HEK293 (cell line): ENCODE results near the gene WHRN.

Experiments
- CTCF ChIA-PET: fragments of 350-600 bp; formaldehyde crosslinking; extraction: SDS; loops from one replicate; lab custom pipeline; 2021; ENCODE audit warnings: antibody characterized with exemption; lab: Yijun Ruan, JAX
- POLR2A ChIA-PET: fragments of 300-600 bp; formaldehyde crosslinking; extraction: SDS; loops from one replicate; lab custom pipeline; 2020; ENCODE audit warnings: antibody characterized with exemption, inconsistent platforms; lab: Yijun Ruan, JAX
- H3K27ac ChIP-seq: fragments of 200-500 bp; sonication (Bioruptor generic); 2 replicates; pipeline ENCODE4 v1.5.1; 2014; ENCODE audit warnings: low read depth, low read length, control low read depth, inconsistent platforms; ENCODE audit errors: extremely low read depth
- H3K36me3 ChIP-seq, 2 experiments: fragments of 200-500 bp in 1 of 2; sonication (Bioruptor generic) in 1 of 2; 1 replicate in 1 of 2; 2 replicates in 1 of 2; pipeline ENCODE4 v1.5.1; 2014 to 2017; ENCODE audit warnings: inconsistent platforms in 2 of 2, low read length in 2 of 2; ENCODE audit not compliant: control insufficient read depth in 2 of 2, insufficient read depth in 1 of 2
- H3K4me1 ChIP-seq: fragments of 200-500 bp; sonication (Bioruptor generic); 2 replicates; pipeline ENCODE4 v1.5.1; 2014; ENCODE audit warnings: mild to moderate bottlenecking, low read length, inconsistent platforms; ENCODE audit not compliant: control insufficient read depth, insufficient read depth
- H3K4me3 ChIP-seq: 2 replicates; pipeline ENCODE4 v1.5.1; 2011; ENCODE audit warnings: low read depth, mild to moderate bottlenecking, control low read depth, low read length, moderate library complexity
- H3K9me3 ChIP-seq: fragments of 200-500 bp; sonication (Bioruptor generic); 2 replicates; pipeline ENCODE4 v1.5.1; 2014; ENCODE audit warnings: low read depth, low read length, inconsistent platforms; ENCODE audit not compliant: control insufficient read depth, insufficient read depth
- IKZF3 ChIP-seq: fragments of 450-650 bp; IDR thresholded peaks from 2 replicates; pipeline ENCODE4 v1.5.0; 2018; ENCODE audit warnings: missing biosample characterization, mild to moderate bottlenecking, missing genetic modification characterization, moderate library complexity
- KLF1 ChIP-seq: fragments of 450-650 bp; formaldehyde crosslinking; IDR thresholded peaks from 2 replicates; pipeline ENCODE4 v1.5.1; 2016; ENCODE audit warnings: missing biosample characterization, missing genetic modification characterization
- KLF10 ChIP-seq: fragments of 450-650 bp; IDR thresholded peaks from 2 replicates; pipeline ENCODE4 v1.5.1; 2018; ENCODE audit warnings: missing biosample characterization, mild to moderate bottlenecking, missing genetic modification characterization
- PRDM2 ChIP-seq: fragments of 450-650 bp; formaldehyde crosslinking; IDR thresholded peaks from 2 replicates; pipeline ENCODE4 v1.5.1; 2016; ENCODE audit warnings: missing biosample characterization, missing genetic modification characterization, borderline replicate concordance
- RBAK ChIP-seq: fragments of 450-650 bp; formaldehyde crosslinking; IDR thresholded peaks from 2 replicates; pipeline ENCODE4 v1.5.1; 2016; ENCODE audit warnings: missing biosample characterization, missing genetic modification characterization
- REPIN1 ChIP-seq: fragments of 450-650 bp; formaldehyde crosslinking; IDR thresholded peaks from 2 replicates; pipeline ENCODE4 v1.5.1; 2017; ENCODE audit warnings: missing biosample characterization, missing genetic modification characterization, low read depth
- SP2 ChIP-seq: fragments of 450-650 bp; formaldehyde crosslinking; IDR thresholded peaks from 2 replicates; pipeline ENCODE4 v1.5.1; 2016; ENCODE audit warnings: missing biosample characterization, missing genetic modification characterization
- TRIM28 ChIP-seq: IDR thresholded peaks from 2 replicates; pipeline ENCODE4 v1.6.1; 2011; ENCODE audit warnings: low read length, control low read depth, borderline replicate concordance
- ZBTB17 ChIP-seq: fragments of 450-650 bp; formaldehyde crosslinking; IDR thresholded peaks from 2 replicates; pipeline ENCODE4 v1.5.1; 2016; ENCODE audit warnings: missing biosample characterization, missing genetic modification characterization
- ZNF138 ChIP-seq: fragments of 450-650 bp; formaldehyde crosslinking; IDR thresholded peaks from 2 replicates; pipeline ENCODE4 v1.5.1; 2016; ENCODE audit warnings: missing biosample characterization, missing genetic modification characterization, borderline replicate concordance
- ZNF26 ChIP-seq: fragments of 450-650 bp; formaldehyde crosslinking; IDR thresholded peaks from 2 replicates; pipeline ENCODE4 v1.5.1; 2016; ENCODE audit warnings: missing biosample characterization, missing genetic modification characterization
- ZNF280C ChIP-seq: fragments of 450-650 bp; formaldehyde crosslinking; IDR thresholded peaks from 2 replicates; pipeline ENCODE4 v1.5.1; 2016; ENCODE audit warnings: missing biosample characterization, missing genetic modification characterization
- ZNF366 ChIP-seq: fragments of 450-650 bp; formaldehyde crosslinking; conservative IDR thresholded peaks from 2 replicates; pipeline ENCODE4 v1.5.1; 2016; ENCODE audit warnings: missing biosample characterization, missing genetic modification characterization
- ZNF48 ChIP-seq: fragments of 450-650 bp; formaldehyde crosslinking; IDR thresholded peaks from 2 replicates; pipeline ENCODE4 v1.5.1; 2016; ENCODE audit warnings: missing biosample characterization, missing genetic modification characterization
- ZNF544 ChIP-seq: fragments of 450-650 bp; formaldehyde crosslinking; IDR thresholded peaks from 2 replicates; pipeline ENCODE4 v1.5.0; 2017; ENCODE audit warnings: missing biosample characterization, missing genetic modification characterization
- ZNF580 ChIP-seq: fragments of 450-650 bp; formaldehyde crosslinking; IDR thresholded peaks from 2 replicates; pipeline ENCODE4 v1.5.1; 2016; ENCODE audit warnings: missing biosample characterization, missing genetic modification characterization
- ZNF596 ChIP-seq: fragments of 450-650 bp; IDR thresholded peaks from 2 replicates; pipeline ENCODE4 v1.5.0; 2018; ENCODE audit warnings: missing biosample characterization, mild to moderate bottlenecking, missing genetic modification characterization, moderate library complexity
- ZNF624 ChIP-seq: fragments of 450-650 bp; formaldehyde crosslinking; IDR thresholded peaks from 2 replicates; pipeline ENCODE4 v1.5.1; 2017; ENCODE audit warnings: missing biosample characterization, missing genetic modification characterization
- ZNF654 ChIP-seq: fragments of 450-650 bp; formaldehyde crosslinking; IDR thresholded peaks from 2 replicates; pipeline ENCODE4 v1.5.1; 2016; ENCODE audit warnings: low read depth, missing biosample characterization, missing genetic modification characterization
- ZNF776 ChIP-seq: fragments of 450-650 bp; formaldehyde crosslinking; IDR thresholded peaks from 2 replicates; pipeline ENCODE4 v1.5.0; 2017; ENCODE audit warnings: missing biosample characterization, missing genetic modification characterization, borderline replicate concordance

Gene WHRN

GRCh38 chr9:114425126-114425525 is 80.1 kb downstream of the WHRN start (continued):
- TF ChIP-seq ZNF624 (tag by site-specific recombination) = no peak
- no peak for TF ChIP-seq ZNF26
- TF ChIP-seq PRDM2 (tag by site-specific recombination) = no peak
- TF ChIP-seq KLF10 (tag by site-specific recombination) = no peak
- no peak for TF ChIP-seq ZNF580
- TF ChIP-seq RBAK = no peak
- TF ChIP-seq ZNF138 (tag by site-specific recombination) = no peak
- no peak for TF ChIP-seq ZNF48 (tag by site-specific recombination)
- TF ChIP-seq, all 188 proteins: peak for 0

- no peak for TF ChIP-seq IKZF3
- ChIA-PET POLR2A (no interaction called here), CTCF (interaction anchor here (1.3 kb wide), 1 partner anchor 229 kb away, joined by 3 read pairs; no protein-coding TSS in a partner anchor)
- Histone ChIP-seq H3K9me3 (no peaks in the 10 kb centered on the region), H3K4me1 (no peaks in the 10 kb centered on the region), H3K36me3 (no peaks in the 10 kb centered on the region), H3K27ac (no peak overlapping the region), H3K4me3 (no peak overlapping the region)
These were observed 81.1 kb downstream of the WHRN start for GRCh38 chr9:114424126-114424525.

- POLR2A ChIA-PET = no interaction called here
- CTCF ChIA-PET = no interaction called here
These were observed 82.1 kb downstream of the WHRN start for GRCh38 chr9:114423181-114423580.

GRCh38 chr9:114421147-114421546 is 84.1 kb downstream of the WHRN start:
- H3K9me3 ChIP-seq = no peaks in the 10 kb centered on the region
- no peak overlapping the region for H3K27ac ChIP-seq
- POLR2A ChIA-PET = no interaction called here
- CTCF ChIA-PET = interaction anchor here (0.7 to 1.2 kb wide), 2 partner anchors 20 to 75 kb away, joined by 3 read pairs; no protein-coding TSS in a partner anchor
- no peaks in the 10 kb centered on the region for H3K4me1 ChIP-seq
- peaks cover 0 to 5% of the 10 kb centered on the region in 2 experiments; a peak in 1 of 3 replicates for H3K36me3 ChIP-seq
- no peak overlapping the region for H3K4me3 ChIP-seq
- no peak for TF ChIP-seq ZNF596 (tag by site-specific recombination)
- TF ChIP-seq ZNF776 = no peak
- TF ChIP-seq ZNF544 = no peak
- no peak for TF ChIP-seq ZNF366 (tag by site-specific recombination)
- no peak for TF ChIP-seq REPIN1 (tag by site-specific recombination)
- TF ChIP-seq ZNF280C (tag by site-specific recombination) = no peak
- TF ChIP-seq TRIM28 = no peak

More at GRCh38 chr9:114423181-114423580, 82.1 kb downstream of the WHRN start:
- Histone ChIP-seq H3K4me3 (no peak overlapping the region), H3K4me1 (no peaks in the 10 kb centered on the region), H3K27ac (no peak overlapping the region), H3K9me3 (no peaks in the 10 kb centered on the region), H3K36me3 (peaks cover 0 to 4% of the 10 kb centered on the region in 2 experiments; a peak in 1 of 3 replicates)
- TF ChIP-seq ZBTB17 (tag by site-specific recombination) (no peak), ZNF654 (no peak), KLF1 (no peak), SP2 (tag by site-specific recombination) (no peak)
